ENCODE data around the gene SH3BGRL2. TPM values are rescaled to one million over a fixed set of nuclear protein-coding genes. Genes with fewer than 3 reads are reported as not detected.

SH3BGRL2 gene
- total RNA-seq, 1 experiment from 2014 or later, result 7.1 TPM

- no peak for DNase-seq (ENCODE audit: unreplicated experiment)
- ChIA-PET POLR2A (no interaction called here), CTCF (interaction anchor here (1.6 kb wide), 1 partner anchor 12 kb away, joined by 3 read pairs; no protein-coding TSS in a partner anchor)
- peaks cover 5% of the 10 kb centered on the region for H3K9me3 Mint-ChIP-seq (ENCODE audit: unreplicated experiment)
- intact Hi-C loops (cut with micrococcal nuclease), result no loop called here
- H3K4me3 Mint-ChIP-seq (ENCODE audit: unreplicated experiment), result no peak overlapping the region
- no TSS peak for BruUV-seq (replicated peaks)
- H3K27ac Mint-ChIP-seq (ENCODE audit: low read depth, unreplicated experiment), result no peak overlapping the region
- no peaks in the 10 kb centered on the region for H3K27me3 Mint-ChIP-seq (ENCODE audit: insufficient read depth, unreplicated experiment)
- H3K4me1 Mint-ChIP-seq (ENCODE audit: insufficient read depth, unreplicated experiment), result no peaks in the 10 kb centered on the region
- H3K36me3 Mint-ChIP-seq (ENCODE audit: insufficient read depth, unreplicated experiment), result no peaks in the 10 kb centered on the region
- no peak for TF ChIP-seq CTCF (IDR thresholded peaks at IDR 0.05; ENCODE audit: unreplicated experiment)
Measured at GRCh38 chr6:79684876-79685275, 53.7 kb downstream of the SH3BGRL2 start.

- Mint-ChIP-seq H3K27ac (ENCODE audit: low read depth, unreplicated experiment) (no peak overlapping the region), H3K4me3 (ENCODE audit: unreplicated experiment) (no peak overlapping the region), H3K27me3 (ENCODE audit: insufficient read depth, unreplicated experiment) (no peaks in the 10 kb centered on the region), H3K4me1 (ENCODE audit: insufficient read depth, unreplicated experiment) (no peaks in the 10 kb centered on the region), H3K36me3 (ENCODE audit: insufficient read depth, unreplicated experiment) (no peaks in the 10 kb centered on the region), H3K9me3 (ENCODE audit: unreplicated experiment) (no peaks in the 10 kb centered on the region)
- POLR2A ChIA-PET, result interaction anchor here (0.8 kb wide), 1 partner anchor 9 kb away, joined by 3 read pairs; no protein-coding TSS in a partner anchor
- intact Hi-C loops (cut with micrococcal nuclease), result no loop called here
- no peak for DNase-seq (ENCODE audit: unreplicated experiment)
- no peak for TF ChIP-seq CTCF (IDR thresholded peaks at IDR 0.05; ENCODE audit: unreplicated experiment)
- BruUV-seq (replicated peaks), result no TSS peak
- CTCF ChIA-PET, result no interaction called here
Measured at GRCh38 chr6:79686707-79687309, 55.7 kb downstream of the SH3BGRL2 start.

- no peak overlapping the region for H3K4me3 Mint-ChIP-seq (ENCODE audit: unreplicated experiment)
- H3K36me3 Mint-ChIP-seq (ENCODE audit: insufficient read depth, unreplicated experiment), result no peaks in the 10 kb centered on the region
- no peak for DNase-seq (ENCODE audit: unreplicated experiment)
- no peak for TF ChIP-seq CTCF (IDR thresholded peaks at IDR 0.05; ENCODE audit: unreplicated experiment)
- no TSS peak for BruUV-seq (replicated peaks)
- H3K9me3 Mint-ChIP-seq (ENCODE audit: unreplicated experiment), result no peaks in the 10 kb centered on the region
- H3K27ac Mint-ChIP-seq (ENCODE audit: low read depth, unreplicated experiment), result no peak overlapping the region
- ChIA-PET POLR2A (interaction anchor here (0.5 to 0.9 kb wide), 2 partner anchors 117 to 178 kb away, joined by 3 to 4 read pairs; no protein-coding TSS in a partner anchor), CTCF (interaction anchor here (0.9 to 1.2 kb wide), 2 partner anchors 27 to 117 kb away, joined by 3 to 4 read pairs; no protein-coding TSS in a partner anchor)
- intact Hi-C loops (cut with micrococcal nuclease), result no loop called here
- no peaks in the 10 kb centered on the region for H3K27me3 Mint-ChIP-seq (ENCODE audit: insufficient read depth, unreplicated experiment)
- H3K4me1 Mint-ChIP-seq (ENCODE audit: insufficient read depth, unreplicated experiment), result no peaks in the 10 kb centered on the region
Measured at GRCh38 chr6:79687759-79688158, 56.6 kb downstream of the SH3BGRL2 start.

- H3K36me3 Mint-ChIP-seq (ENCODE audit: insufficient read depth, unreplicated experiment), result no peaks in the 10 kb centered on the region
- H3K27ac Mint-ChIP-seq (ENCODE audit: low read depth, unreplicated experiment), result no peak overlapping the region
- no TSS peak for BruUV-seq (replicated peaks)
- no peaks in the 10 kb centered on the region for H3K4me1 Mint-ChIP-seq (ENCODE audit: insufficient read depth, unreplicated experiment)
- no peak for TF ChIP-seq CTCF (IDR thresholded peaks at IDR 0.05; ENCODE audit: unreplicated experiment)
- no peaks in the 10 kb centered on the region for H3K9me3 Mint-ChIP-seq (ENCODE audit: unreplicated experiment)
- intact Hi-C loops (cut with micrococcal nuclease), result no loop called here
- no peaks in the 10 kb centered on the region for H3K27me3 Mint-ChIP-seq (ENCODE audit: insufficient read depth, unreplicated experiment)
- DNase-seq (ENCODE audit: unreplicated experiment), result no peak
- H3K4me3 Mint-ChIP-seq (ENCODE audit: unreplicated experiment), result no peak overlapping the region
- CTCF ChIA-PET, result interaction anchor here (0.7 to 1.3 kb wide), 3 partner anchors 21 to 142 kb away, joined by 3 to 4 read pairs (median 3); no protein-coding TSS in a partner anchor
- POLR2A ChIA-PET, result interaction anchor here (1.2 kb wide), 1 partner anchor 22 kb away, joined by 3 read pairs; no protein-coding TSS in a partner anchor
Measured at GRCh38 chr6:79694156-79694555, 63.0 kb downstream of the SH3BGRL2 start.

Measured in MCF 10A (cell line).